CD14-positive monocyte (primary cell): ENCODE results near the gene ASMTL. TPM values are rescaled to one million over a fixed set of nuclear protein-coding genes. Genes with fewer than 3 reads are reported as not detected.

Experiments
- DNase-seq, 3 donors: peaks; one replicate each; pipeline ENCODE4 v3.0.0-alpha.2; 2011 to 2022
- H2AFZ ChIP-seq: 2 replicates; pipeline ENCODE4 v1.6.0; 2012; ENCODE audit warnings: mild to moderate bottlenecking, low read depth, low read length, inconsistent platforms; ENCODE audit not compliant: insufficient read depth, poor library complexity, severe bottlenecking
- H3K27ac ChIP-seq, 2 donors: 1 replicate in 1 of 2; 2 replicates in 1 of 2; pipeline ENCODE4 v1.5.1; 2012 to 2013; ENCODE audit warnings: low read length in 2 of 2, control low read depth in 1 of 2, inconsistent platforms in 1 of 2, low read depth in 1 of 2, mild to moderate bottlenecking in 1 of 2
- H3K27me3 ChIP-seq, 2 donors: one replicate each; pipeline versions ENCODE4 v1.6.0 to v1.6.1; 2011 to 2013; ENCODE audit warnings: low read length in 2 of 2; ENCODE audit not compliant: control insufficient read depth in 2 of 2, insufficient read depth in 2 of 2
- H3K36me3 ChIP-seq, 2 donors: replicated peaks in 1 of 2; 1 replicate in 1 of 2; 2 replicates in 1 of 2; pipeline versions ENCODE4 v1.5.1 to v1.6.1; 2012 to 2013; ENCODE audit warnings: low read length in 2 of 2, control low read depth in 1 of 2, inconsistent platforms in 1 of 2, mild to moderate bottlenecking in 1 of 2; ENCODE audit not compliant: insufficient read depth in 2 of 2, control insufficient read depth in 1 of 2
- H3K4me1 ChIP-seq, 2 donors: 1 replicate in 1 of 2; 2 replicates in 1 of 2; pipeline versions ENCODE4 v1.5.1 to v1.6.1; 2012 to 2013; ENCODE audit warnings: low read length in 2 of 2, control low read depth in 1 of 2, inconsistent platforms in 1 of 2, mild to moderate bottlenecking in 1 of 2, moderate library complexity in 1 of 2; ENCODE audit not compliant: insufficient read depth in 2 of 2, control insufficient read depth in 1 of 2
- H3K4me2 ChIP-seq: replicated peaks from 2 replicates; pipeline ENCODE3; 2012; ENCODE audit warnings: low read length, moderate library complexity, mild to moderate bottlenecking; ENCODE audit not compliant: poor library complexity, severe bottlenecking; ENCODE audit errors: extremely low read depth
- H3K4me3 ChIP-seq, 3 experiments: fragments of 200-600 bp in 1 of 3; sonication (generic) in 1 of 3; replicated peaks in 1 of 3; 1 replicate in 2 of 3; 2 replicates in 1 of 3; pipeline ENCODE4 v1.5.1; 2011 to 2013; ENCODE audit warnings: low read length in 3 of 3, mild to moderate bottlenecking in 3 of 3, control low read depth in 2 of 3, low read depth in 2 of 3, inconsistent platforms in 1 of 3, moderate library complexity in 1 of 3
- H3K79me2 ChIP-seq: 2 replicates; pipeline ENCODE4 v1.6.0; 2012; ENCODE audit warnings: mild to moderate bottlenecking, control low read depth, inconsistent platforms, low read length, moderate library complexity; ENCODE audit not compliant: insufficient read depth
- H3K9ac ChIP-seq: 2 replicates; pipeline ENCODE4 v1.6.0; 2017; ENCODE audit warnings: low read length, mild to moderate bottlenecking; ENCODE audit not compliant: insufficient read depth, poor library complexity, severe bottlenecking
- H3K9me3 ChIP-seq, 2 donors: replicated peaks in 1 of 2; 1 replicate in 1 of 2; 2 replicates in 1 of 2; pipeline versions ENCODE4 v1.5.1 to v1.6.1; 2012 to 2013; ENCODE audit warnings: low read length in 2 of 2, control low read depth in 1 of 2; ENCODE audit not compliant: control insufficient read depth in 1 of 2, insufficient read depth in 1 of 2
- H4K20me1 ChIP-seq: 2 replicates; pipeline ENCODE4 v1.6.0; 2012; ENCODE audit warnings: mild to moderate bottlenecking, low read length, control low read depth, moderate library complexity; ENCODE audit not compliant: insufficient read depth
- H3K27ac Mint-ChIP-seq, 7 donors: one replicate each; pipeline ENCODE4 v1.8.0; 2020; ENCODE audit warnings: mild to moderate bottlenecking in 7 of 7, mixed read lengths in 7 of 7, moderate library complexity in 6 of 7, inconsistent platforms in 2 of 7
- H3K27me3 Mint-ChIP-seq, 3 donors: one replicate each; pipeline ENCODE4 v1.8.0; 2021 to 2022; ENCODE audit warnings: low read depth in 3 of 3, mild to moderate bottlenecking in 3 of 3, mixed read lengths in 3 of 3, moderate library complexity in 3 of 3, inconsistent platforms in 1 of 3
- H3K36me3 Mint-ChIP-seq, 2 donors: one replicate each; pipeline ENCODE4 v1.8.0; 2020; ENCODE audit warnings: mixed read lengths in 2 of 2, inconsistent platforms in 1 of 2, mild to moderate bottlenecking in 1 of 2
- H3K4me1 Mint-ChIP-seq: one replicate; pipeline ENCODE4 v1.8.0; 2020; ENCODE audit warnings: mild to moderate bottlenecking, mixed read lengths
- H3K4me3 Mint-ChIP-seq, 2 donors: one replicate each; pipeline ENCODE4 v1.8.0; 2020; ENCODE audit warnings: mild to moderate bottlenecking in 2 of 2, mixed read lengths in 2 of 2, moderate library complexity in 1 of 2
- H3K9me3 Mint-ChIP-seq, 7 donors: one replicate each; pipeline ENCODE4 v1.8.0; 2020 to 2022; ENCODE audit warnings: mixed read lengths in 7 of 7, mild to moderate bottlenecking in 6 of 7, moderate library complexity in 6 of 7, inconsistent platforms in 2 of 7
- CTCF ChIP-seq: fragments of 200-600 bp; IDR thresholded peaks from one replicate; pipeline ENCODE4 v1.8.0; 2022; ENCODE audit warnings: antibody characterized with exemption, mild to moderate bottlenecking
- WGBS: methylation state at CpG from one replicate; pipeline ENCODE4 v1.1.5; 2013; ENCODE audit warnings: missing lambda C conversion rate; ENCODE audit not compliant: insufficient coverage; 5-methylcytosine and 5-hydroxymethylcytosine counted together
- intact Hi-C, 2 donors: fragments of 100-400 bp; cut with micrococcal nuclease; formaldehyde crosslinking; loops; one replicate each; pipeline versions ENCODE4 v1.15.0 to v1.15.1; 2023
- polyA plus RNA-seq, 3 donors: library from polyadenylated mRNA; depleted of rRNA in 1 of 3; unstranded in 2 of 3; stranded (reverse) in 1 of 3; fragments of 300-500 nt in 2 of 3; fragments of >200 nt in 1 of 3; fragmentation: Illumina TruSeq in 2 of 3; gene quantifications; 1 replicate in 2 of 3; 2 replicates in 1 of 3; pipeline ENCODE4 v1.2.3, GENCODE V29; 2012 to 2021

The ASMTL gene
- polyA plus RNA-seq, 3 donors: 19.0 to 31.5 (median 31.0) TPM

DNA sequence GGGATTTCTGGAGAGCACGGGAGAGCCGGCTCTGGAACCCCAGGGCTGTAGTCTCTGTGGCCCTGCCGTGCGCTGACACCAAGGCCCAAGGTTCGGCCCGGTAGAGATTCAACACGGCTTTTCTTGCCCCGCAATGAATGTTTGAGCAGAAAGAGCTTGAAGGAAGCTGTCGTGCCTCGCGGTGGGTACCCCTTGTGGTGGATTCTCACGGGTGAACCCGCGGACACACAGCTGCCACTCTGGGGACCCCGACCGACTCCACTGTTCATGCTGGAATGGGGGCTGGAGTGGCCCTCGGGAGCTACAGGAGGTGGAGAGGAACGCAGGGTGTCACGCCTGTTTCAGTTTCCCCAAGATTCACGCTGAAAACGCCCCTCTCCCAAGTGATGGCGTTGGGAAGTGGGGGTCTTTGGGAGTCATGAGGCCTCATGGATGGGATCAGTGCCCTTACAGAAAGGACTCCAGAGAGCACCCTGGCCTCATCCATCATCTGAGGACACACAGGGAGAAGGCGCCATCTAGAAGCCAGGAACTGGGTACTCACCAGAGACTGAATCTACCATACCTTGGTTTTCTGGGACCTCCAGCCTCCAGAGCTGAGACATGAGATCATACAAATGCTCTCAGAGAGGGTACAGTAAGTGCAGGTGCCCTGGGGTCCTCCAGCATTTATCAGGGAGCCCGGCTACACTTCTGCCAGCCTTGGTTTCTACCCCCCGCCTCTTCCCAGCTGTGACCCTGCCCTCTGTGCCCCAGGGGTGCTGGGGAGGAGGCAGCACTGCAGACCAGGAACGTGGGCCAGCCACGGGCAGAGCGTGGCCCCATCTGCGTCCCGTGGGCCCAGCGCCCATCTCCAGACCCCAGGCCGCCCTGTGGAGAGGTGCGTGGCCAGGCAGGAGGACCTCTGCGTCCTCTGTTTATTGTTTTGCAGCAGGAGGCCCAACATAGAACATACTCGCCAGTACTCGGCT is 67.2 kb downstream of the ASMTL start:
- no peak overlapping the region for H3K4me3 ChIP-seq
- H3K36me3 Mint-ChIP-seq: peaks cover 56 to 84% of the 10 kb centered on the region in 2 donors
- TF ChIP-seq CTCF: no peak
- peaks cover 63 to 72% of the 10 kb centered on the region in 2 donors for H3K36me3 ChIP-seq
- intact Hi-C loops: loop anchor here in 1 of 2 donors (5.0 to 10.0 kb wide), 3 partner anchors 38 to 141 kb away; no protein-coding TSS in a partner anchor
- no peak overlapping the region for H2AFZ ChIP-seq
- peak overlapping the region in 5 of 7 donors; percentile 18 to 88 (median 60) for H3K27ac Mint-ChIP-seq
- no peak for DNase-seq
- peaks cover 93% of the 10 kb centered on the region for H4K20me1 ChIP-seq
- WGBS: 96% methylated on average over 33 of the region's 36 CpGs
- no peak overlapping the region for H3K27ac ChIP-seq
- no peaks in the 10 kb centered on the region for H3K27me3 ChIP-seq
- peaks cover 0 to 5% (median 0%) of the 10 kb centered on the region in 7 donors for H3K9me3 Mint-ChIP-seq
- H3K79me2 ChIP-seq: peaks cover 51% of the 10 kb centered on the region
- H3K4me3 Mint-ChIP-seq: no peak overlapping the region
- H3K9me3 ChIP-seq: no peaks in the 10 kb centered on the region
- peaks cover 2 to 10% of the 10 kb centered on the region in 2 donors for H3K4me1 ChIP-seq
- no peak overlapping the region for H3K9ac ChIP-seq
- peaks cover 0 to 3% (median 2%) of the 10 kb centered on the region in 3 donors for H3K27me3 Mint-ChIP-seq
- H3K4me2 ChIP-seq: no peak overlapping the region
- peaks cover 15% of the 10 kb centered on the region for H3K4me1 Mint-ChIP-seq

DNA sequence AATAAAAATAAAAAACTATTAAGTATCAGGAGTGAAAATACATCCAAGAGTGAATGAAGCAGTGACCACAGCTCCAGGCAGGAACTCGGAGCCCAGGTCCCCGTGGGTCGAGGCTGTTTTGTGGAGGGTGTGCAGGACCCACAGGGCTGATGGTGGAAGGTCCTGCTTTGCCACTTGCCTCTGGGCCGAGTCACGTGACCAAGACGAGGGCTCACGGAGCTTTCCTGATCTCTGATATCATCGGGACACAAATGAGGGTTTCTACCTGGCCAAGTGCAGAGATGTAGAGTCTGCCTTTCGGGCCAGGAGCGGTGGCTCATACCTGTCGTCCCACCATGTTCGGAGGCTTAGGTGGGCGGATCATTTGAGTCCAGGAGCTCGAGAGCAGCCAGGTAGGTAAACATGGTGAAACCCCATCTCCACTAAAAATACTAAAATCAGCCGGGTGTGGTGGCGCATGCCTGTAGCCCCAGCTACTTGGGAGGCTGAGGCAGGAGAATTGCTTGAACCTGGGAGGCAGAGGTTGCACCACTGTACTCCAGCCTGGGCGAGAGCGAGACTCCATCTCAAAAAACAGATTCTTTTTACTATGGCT is 68.0 kb downstream of the ASMTL start:
- Mint-ChIP-seq H3K36me3 (peaks cover 52 to 76% of the 10 kb centered on the region in 2 donors), H3K4me3 (no peak overlapping the region), H3K27ac (peak overlapping the region in 6 of 7 donors; percentile 18 to 60 (median 48)), H3K9me3 (peaks cover 0 to 5% (median 0%) of the 10 kb centered on the region in 7 donors), H3K27me3 (peaks cover 0 to 3% (median 2%) of the 10 kb centered on the region in 3 donors), H3K4me1 (peaks cover 14% of the 10 kb centered on the region)
- intact Hi-C loops: loop anchor here in 1 of 2 donors (5.0 to 10.0 kb wide), 3 partner anchors 37 to 140 kb away; no protein-coding TSS in a partner anchor
- no peak overlapping the region for H2AFZ ChIP-seq
- peaks cover 85% of the 10 kb centered on the region for H4K20me1 ChIP-seq
- no peaks in the 10 kb centered on the region for H3K9me3 ChIP-seq
- no peak overlapping the region for H3K9ac ChIP-seq
- H3K27me3 ChIP-seq: no peaks in the 10 kb centered on the region
- 94% methylated on average over 9 of the region's 18 CpGs for WGBS
- no peak overlapping the region for H3K4me2 ChIP-seq
- H3K4me3 ChIP-seq: no peak overlapping the region
- peaks cover 44% of the 10 kb centered on the region for H3K79me2 ChIP-seq
- DNase-seq: no peak
- TF ChIP-seq CTCF: no peak
- H3K4me1 ChIP-seq: peaks cover 0 to 2% of the 10 kb centered on the region in 2 donors
- H3K36me3 ChIP-seq: peaks cover 56 to 64% of the 10 kb centered on the region in 2 donors
- no peak overlapping the region for H3K27ac ChIP-seq
